ENCODE measurements around the gene IRS1. TPM values are rescaled to one million over a fixed set of nuclear protein-coding genes. Genes with fewer than 3 reads are reported as not detected.

The IRS1 gene
- polyA plus RNA-seq, 1 donor (not counting 4 experiments of a cell fraction or from before 2014, with no cell fraction given), result 11.2 TPM

GRCh38 chr2:226837787-226838603 lies 38.4 kb upstream of the IRS1 start:
- H3K4me1 ChIP-seq (ENCODE audit: control insufficient read depth, extremely low read depth, insufficient read depth, low read length), result peaks cover 15% of the 10 kb centered on the region
- H3K9me1 ChIP-seq (ENCODE audit: control insufficient read depth, extremely low read depth, insufficient read depth, low read length), result no peaks in the 10 kb centered on the region
- no peak for DNase-seq (ENCODE audit: low read depth, low spot score)
- no peaks in the 10 kb centered on the region for H3K9me3 ChIP-seq (ENCODE audit: control insufficient read depth, low read depth, low read length)
- H4K20me1 ChIP-seq (ENCODE audit: control insufficient read depth, extremely low read depth, insufficient read depth, low read length), result no peaks in the 10 kb centered on the region
- peaks cover 0 to 5% of the 10 kb centered on the region in 2 experiments for H3K36me3 ChIP-seq (ENCODE audit: control insufficient read depth in 2 of 2, extremely low read depth in 1 of 2, insufficient read depth in 2 of 2, low read length in 2 of 2)
- H3K27ac ChIP-seq (ENCODE audit: control insufficient read depth, insufficient read depth, low read length), result no peak overlapping the region
- TF ChIP-seq EZH2 (IDR thresholded peaks at IDR 0.05; ENCODE audit: low read length), result no peak
- TF ChIP-seq CTCF (optimal IDR thresholded peaks at IDR 0.05 in 1 of 3, IDR thresholded peaks at IDR 0.05 in 1 of 3, conservative IDR thresholded peaks at IDR 0.05 in 1 of 3; ENCODE audit: extremely low read depth in 1 of 3, insufficient read depth in 2 of 3, low read length in 3 of 3), result no peak
- H3K9ac ChIP-seq (ENCODE audit: control insufficient read depth, extremely low read depth, insufficient read depth, low read length), result no peak overlapping the region
- peaks cover 22% of the 10 kb centered on the region for H3K79me2 ChIP-seq (ENCODE audit: control insufficient read depth, insufficient read depth, low read length)
- H2AFZ ChIP-seq (ENCODE audit: control insufficient read depth, low read length), result no peak overlapping the region
- H3K4me2 ChIP-seq (ENCODE audit: control insufficient read depth, extremely low read depth, insufficient read depth, low read depth, low read length), result peak overlapping the region; percentile 79
- no peak overlapping the region for H3K4me3 ChIP-seq (ENCODE audit: control insufficient read depth in 2 of 3, extremely low read depth in 1 of 3, insufficient read depth in 2 of 3, low read depth in 1 of 3, low read length in 3 of 3)
- H3K27me3 ChIP-seq (ENCODE audit: control insufficient read depth, extremely low read depth, insufficient read depth, low read length), result no peaks in the 10 kb centered on the region
- dilution Hi-C loops (cut with MboI; ENCODE audit: extremely low pct_ligation_motif_present, low sequenced_read_pairs), result no loop called here
- no peak for FAIRE-seq

- Histone ChIP-seq H3K4me2 (ENCODE audit: control insufficient read depth, extremely low read depth, insufficient read depth, low read depth, low read length) (peak overlapping the region; percentile 79), H3K9me1 (ENCODE audit: control insufficient read depth, extremely low read depth, insufficient read depth, low read length) (no peaks in the 10 kb centered on the region), H3K9ac (ENCODE audit: control insufficient read depth, extremely low read depth, insufficient read depth, low read length) (peak overlapping the region; percentile 93), H4K20me1 (ENCODE audit: control insufficient read depth, extremely low read depth, insufficient read depth, low read length) (no peaks in the 10 kb centered on the region), H3K27me3 (ENCODE audit: control insufficient read depth, extremely low read depth, insufficient read depth, low read length) (no peaks in the 10 kb centered on the region), H3K79me2 (ENCODE audit: control insufficient read depth, insufficient read depth, low read length) (peaks cover 22% of the 10 kb centered on the region), H3K4me3 (ENCODE audit: control insufficient read depth in 2 of 3, extremely low read depth in 1 of 3, insufficient read depth in 2 of 3, low read depth in 1 of 3, low read length in 3 of 3) (peak overlapping the region; percentile 70 to 81 (median 80)), H2AFZ (ENCODE audit: control insufficient read depth, low read length) (no peak overlapping the region), H3K9me3 (ENCODE audit: control insufficient read depth, low read depth, low read length) (no peaks in the 10 kb centered on the region), H3K27ac (ENCODE audit: control insufficient read depth, insufficient read depth, low read length) (peak overlapping the region; percentile 89), H3K36me3 (ENCODE audit: control insufficient read depth in 2 of 2, extremely low read depth in 1 of 2, insufficient read depth in 2 of 2, low read length in 2 of 2) (peaks cover 0 to 5% of the 10 kb centered on the region in 2 experiments), H3K4me1 (ENCODE audit: control insufficient read depth, extremely low read depth, insufficient read depth, low read length) (peaks cover 15% of the 10 kb centered on the region)
- dilution Hi-C loops (cut with MboI; ENCODE audit: extremely low pct_ligation_motif_present, low sequenced_read_pairs), result no loop called here
- TF ChIP-seq CTCF (optimal IDR thresholded peaks at IDR 0.05 in 1 of 3, IDR thresholded peaks at IDR 0.05 in 1 of 3, conservative IDR thresholded peaks at IDR 0.05 in 1 of 3; ENCODE audit: extremely low read depth in 1 of 3, insufficient read depth in 2 of 3, low read length in 3 of 3), result no peak
- no peak for TF ChIP-seq EZH2 (IDR thresholded peaks at IDR 0.05; ENCODE audit: low read length)
- no peak for FAIRE-seq
- no peak for DNase-seq (ENCODE audit: low read depth, low spot score)
Observed at GRCh38 chr2:226837334-226837733, 37.7 kb upstream of the IRS1 start.

Data from keratinocyte (primary cell).